DND-41 (cell line): ENCODE data around the gene CD2AP.

Experiments used
- EZH2 ChIP-seq: IDR thresholded peaks from 3 replicates; pipeline ENCODE4 v1.6.1; 2012; ENCODE audit warnings: borderline replicate concordance, low read depth, mild to moderate bottlenecking, moderate library complexity, low read length, inconsistent platforms; ENCODE audit not compliant: severe bottlenecking
- TF ChIP-seq, protein P1 (sequence below): IDR thresholded peaks from 2 replicates; pipeline ENCODE4 v1.5.1; 2012; ENCODE audit warnings: borderline replicate concordance, low read length, moderate library complexity, mild to moderate bottlenecking; ENCODE audit not compliant: poor library complexity, severe bottlenecking; ENCODE audit errors: extremely low read depth

DNA sequence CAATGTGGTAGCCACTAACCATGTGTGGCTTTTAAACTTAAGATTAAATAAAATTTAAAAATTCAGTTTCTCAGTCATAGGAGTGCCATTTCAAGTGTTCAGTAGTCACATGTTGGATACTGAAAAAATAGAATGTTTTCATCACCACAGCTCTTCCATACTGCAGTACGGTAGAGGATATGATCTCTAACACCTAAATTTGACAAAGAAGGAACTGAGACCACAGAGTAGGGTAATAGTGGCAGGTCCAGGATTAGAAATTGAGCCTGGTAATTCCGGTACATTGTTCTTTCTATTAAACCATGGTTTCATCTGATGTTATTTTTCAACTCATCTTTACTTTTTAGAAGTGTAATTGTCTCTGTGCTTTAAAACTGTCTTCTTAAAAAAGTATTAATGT, 104.0 kb downstream of the CD2AP start:
- TF ChIP-seq, protein P1, sequence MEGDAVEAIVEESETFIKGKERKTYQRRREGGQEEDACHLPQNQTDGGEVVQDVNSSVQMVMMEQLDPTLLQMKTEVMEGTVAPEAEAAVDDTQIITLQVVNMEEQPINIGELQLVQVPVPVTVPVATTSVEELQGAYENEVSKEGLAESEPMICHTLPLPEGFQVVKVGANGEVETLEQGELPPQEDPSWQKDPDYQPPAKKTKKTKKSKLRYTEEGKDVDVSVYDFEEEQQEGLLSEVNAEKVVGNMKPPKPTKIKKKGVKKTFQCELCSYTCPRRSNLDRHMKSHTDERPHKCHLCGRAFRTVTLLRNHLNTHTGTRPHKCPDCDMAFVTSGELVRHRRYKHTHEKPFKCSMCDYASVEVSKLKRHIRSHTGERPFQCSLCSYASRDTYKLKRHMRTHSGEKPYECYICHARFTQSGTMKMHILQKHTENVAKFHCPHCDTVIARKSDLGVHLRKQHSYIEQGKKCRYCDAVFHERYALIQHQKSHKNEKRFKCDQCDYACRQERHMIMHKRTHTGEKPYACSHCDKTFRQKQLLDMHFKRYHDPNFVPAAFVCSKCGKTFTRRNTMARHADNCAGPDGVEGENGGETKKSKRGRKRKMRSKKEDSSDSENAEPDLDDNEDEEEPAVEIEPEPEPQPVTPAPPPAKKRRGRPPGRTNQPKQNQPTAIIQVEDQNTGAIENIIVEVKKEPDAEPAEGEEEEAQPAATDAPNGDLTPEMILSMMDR: no peak
- TF ChIP-seq EZH2: no peak
